Kidney epithelial cell (primary cell): ENCODE data around the gene AOAH. TPM values are rescaled to one million over a fixed set of nuclear protein-coding genes. Genes with fewer than 3 reads are reported as not detected.

Experiments
- DNase-seq: peaks from one replicate; pipeline ENCODE4 v3.0.0-alpha.2; 2010; ENCODE audit warnings: low read depth
- H3K27me3 ChIP-seq: 2 replicates; pipeline ENCODE4 v1.6.0; 2011; ENCODE audit warnings: low read length; ENCODE audit not compliant: control insufficient read depth, insufficient read depth
- H3K36me3 ChIP-seq: 2 replicates; pipeline ENCODE4 v1.5.1; 2011; ENCODE audit warnings: low read length; ENCODE audit not compliant: control insufficient read depth, insufficient read depth
- H3K4me3 ChIP-seq: 2 replicates; pipeline ENCODE4 v1.5.1; 2011; ENCODE audit warnings: low read depth, mild to moderate bottlenecking, control low read depth, low read length
- total RNA-seq: library from RNA; depleted of rRNA; stranded (reverse); fragments of >200 nt; gene quantifications from 2 replicates; pipeline ENCODE4 v1.2.3, GENCODE V29; 2015
- TF ChIP-seq, protein P1 (sequence below): IDR thresholded peaks from 2 replicates; pipeline ENCODE4 v1.5.1; 2011; ENCODE audit warnings: mild to moderate bottlenecking, moderate library complexity, low read length, control low read depth, inconsistent platforms; ENCODE audit not compliant: insufficient read depth, poor library complexity, severe bottlenecking

Gene AOAH
- total RNA-seq, 1 donor from 2014 or later = 4.4 TPM

GRCh38 chr7:36671432-36671829 is 52.9 kb downstream of the AOAH start:
- H3K27me3 ChIP-seq = no peaks in the 10 kb centered on the region

DNA sequence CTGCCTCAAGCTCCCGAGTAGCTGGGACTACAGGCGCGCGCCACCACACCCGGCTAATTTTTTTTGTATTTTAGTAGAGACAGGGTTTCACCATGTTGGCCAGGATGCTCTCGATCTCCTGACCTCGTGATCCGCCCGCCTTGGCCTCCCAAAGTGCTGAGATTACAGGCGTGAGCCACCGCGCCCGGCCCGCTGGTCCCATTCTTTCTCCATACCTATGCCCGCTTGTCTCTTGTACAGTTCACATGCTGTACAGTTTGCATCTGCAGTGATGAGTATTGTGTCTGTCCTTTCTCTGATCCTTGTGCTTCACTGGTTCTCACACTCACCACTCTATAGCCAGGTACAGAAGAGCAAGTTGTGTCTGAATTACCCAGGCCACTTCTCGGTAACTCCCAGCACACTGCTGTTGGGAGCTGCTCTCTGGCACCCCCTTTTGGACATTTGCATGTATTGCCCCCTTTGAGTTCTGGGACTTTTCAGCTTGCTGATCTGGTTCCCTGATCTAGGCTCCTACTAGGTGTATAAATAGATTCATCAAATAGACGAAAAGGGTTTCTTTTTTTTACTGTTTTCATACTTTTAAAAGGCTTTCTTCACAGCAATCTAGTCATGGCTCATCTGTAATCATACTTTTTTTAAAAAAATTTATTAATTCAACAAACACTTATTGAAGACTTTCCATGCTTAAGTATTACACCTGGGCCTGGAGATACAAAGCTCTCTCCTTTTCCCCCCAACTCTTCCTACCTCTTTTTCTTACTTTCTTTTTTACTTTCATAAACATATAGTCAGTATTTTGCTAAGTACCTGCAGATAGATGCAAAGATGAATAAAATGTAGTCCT is 53.5 kb downstream of the AOAH start:
- TF ChIP-seq, protein P1, sequence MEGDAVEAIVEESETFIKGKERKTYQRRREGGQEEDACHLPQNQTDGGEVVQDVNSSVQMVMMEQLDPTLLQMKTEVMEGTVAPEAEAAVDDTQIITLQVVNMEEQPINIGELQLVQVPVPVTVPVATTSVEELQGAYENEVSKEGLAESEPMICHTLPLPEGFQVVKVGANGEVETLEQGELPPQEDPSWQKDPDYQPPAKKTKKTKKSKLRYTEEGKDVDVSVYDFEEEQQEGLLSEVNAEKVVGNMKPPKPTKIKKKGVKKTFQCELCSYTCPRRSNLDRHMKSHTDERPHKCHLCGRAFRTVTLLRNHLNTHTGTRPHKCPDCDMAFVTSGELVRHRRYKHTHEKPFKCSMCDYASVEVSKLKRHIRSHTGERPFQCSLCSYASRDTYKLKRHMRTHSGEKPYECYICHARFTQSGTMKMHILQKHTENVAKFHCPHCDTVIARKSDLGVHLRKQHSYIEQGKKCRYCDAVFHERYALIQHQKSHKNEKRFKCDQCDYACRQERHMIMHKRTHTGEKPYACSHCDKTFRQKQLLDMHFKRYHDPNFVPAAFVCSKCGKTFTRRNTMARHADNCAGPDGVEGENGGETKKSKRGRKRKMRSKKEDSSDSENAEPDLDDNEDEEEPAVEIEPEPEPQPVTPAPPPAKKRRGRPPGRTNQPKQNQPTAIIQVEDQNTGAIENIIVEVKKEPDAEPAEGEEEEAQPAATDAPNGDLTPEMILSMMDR = peak; percentile 90
- no peak for DNase-seq
- H3K27me3 ChIP-seq = no peaks in the 10 kb centered on the region
- H3K4me3 ChIP-seq = no peak overlapping the region
- H3K36me3 ChIP-seq = no peaks in the 10 kb centered on the region

More at GRCh38 chr7:36671432-36671829, 52.9 kb downstream of the AOAH start:
- no peak for DNase-seq
- H3K36me3 ChIP-seq = no peaks in the 10 kb centered on the region
- TF ChIP-seq, protein P1 = no peak
- no peak overlapping the region for H3K4me3 ChIP-seq

DNA sequence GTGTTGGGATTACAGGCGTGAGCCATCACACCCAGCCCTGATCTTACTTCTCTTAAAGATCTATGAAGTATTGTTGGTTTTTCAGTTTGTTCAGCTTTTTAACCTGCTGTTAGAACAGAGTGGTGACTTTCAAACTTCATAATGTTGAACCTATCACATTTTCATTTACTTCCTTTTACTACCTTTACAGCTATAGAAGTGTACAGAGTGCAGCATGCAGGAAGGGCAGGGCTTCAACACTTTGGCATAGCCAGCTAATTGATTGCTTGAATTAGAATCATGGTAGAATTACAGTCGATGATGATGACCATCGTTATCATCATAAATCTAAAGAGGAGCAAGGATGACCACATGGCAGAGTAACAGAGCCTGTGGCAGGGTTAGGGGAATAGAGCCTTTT is 55.5 kb downstream of the AOAH start:
- no peak overlapping the region for H3K4me3 ChIP-seq
- no peaks in the 10 kb centered on the region for H3K27me3 ChIP-seq
- no peak for DNase-seq
- TF ChIP-seq, protein P1 = no peak
- H3K36me3 ChIP-seq = no peaks in the 10 kb centered on the region

GRCh38 chr7:36668080-36668479 is 56.2 kb downstream of the AOAH start:
- Histone ChIP-seq H3K36me3 (no peaks in the 10 kb centered on the region), H3K4me3 (no peak overlapping the region), H3K27me3 (no peaks in the 10 kb centered on the region)
- no peak for DNase-seq
- TF ChIP-seq, protein P1 = no peak

GRCh38 chr7:36667007-36667745 is 57.1 kb downstream of the AOAH start:
- no peaks in the 10 kb centered on the region for H3K27me3 ChIP-seq
- TF ChIP-seq, protein P1 = no peak
- no peak overlapping the region for H3K4me3 ChIP-seq
- no peaks in the 10 kb centered on the region for H3K36me3 ChIP-seq
- no peak for DNase-seq
